Activated CD4-positive, alpha-beta memory T cell treated with anti-CD3 and anti-CD28 coated beads for 36 hours (primary cell): ENCODE measurements around the gene UBASH3A. TPM values are rescaled to one million over a fixed set of nuclear protein-coding genes. Genes with fewer than 3 reads are reported as not detected.
A peak's percentile ranks its signal among the peaks of the same experiment; 100 is the strongest.

Source experiments
- CTCF ChIA-PET: fragments of 350-600 bp; sonication (Branson Sonifier 250); formaldehyde crosslinking; loops from one replicate; lab custom pipeline; 2021; ENCODE audit warnings: antibody characterized with exemption, inconsistent platforms; lab: Charles Lee
- POLR2A ChIA-PET: fragments of 350-600 bp; sonication (Branson Sonifier 250); formaldehyde crosslinking; loops from one replicate; lab custom pipeline; 2021; ENCODE audit warnings: antibody characterized with exemption; lab: Charles Lee
- DNase-seq: peaks from one replicate; pipeline ENCODE4 v3.0.0-alpha.2; 2020
- H3K27ac Mint-ChIP-seq: one replicate; pipeline ENCODE4 v1.8.0; 2021; ENCODE audit warnings: mixed read lengths
- H3K27me3 Mint-ChIP-seq: one replicate; pipeline ENCODE4 v1.8.0; 2021; ENCODE audit warnings: mixed read lengths
- H3K36me3 Mint-ChIP-seq: one replicate; pipeline ENCODE4 v1.8.0; 2021; ENCODE audit warnings: mixed read lengths
- H3K4me1 Mint-ChIP-seq: one replicate; pipeline ENCODE4 v1.8.0; 2021; ENCODE audit warnings: low read depth, mixed read lengths
- H3K4me3 Mint-ChIP-seq: one replicate; pipeline ENCODE4 v1.8.0; 2021; ENCODE audit warnings: mild to moderate bottlenecking, mixed read lengths
- H3K9me3 Mint-ChIP-seq: one replicate; pipeline ENCODE4 v1.8.0; 2021; ENCODE audit warnings: mixed read lengths
- intact Hi-C: fragments of 100-400 bp; cut with micrococcal nuclease; formaldehyde crosslinking; loops from one replicate; pipeline ENCODE4 v1.15.1; 2023
- total RNA-seq, 2 experiments: library from RNA; stranded (reverse); gene quantifications; one replicate each; pipeline ENCODE4 v1.2.3, GENCODE V29; 2021

Gene UBASH3A
- total RNA-seq, 2 experiments from 2014 or later: 27.2 to 29.4 TPM

- peak overlapping the region; percentile 38 for H3K4me3 Mint-ChIP-seq
- H3K27ac Mint-ChIP-seq: peak overlapping the region; percentile 96
- no peaks in the 10 kb centered on the region for H3K9me3 Mint-ChIP-seq
- ChIA-PET POLR2A (interaction anchor here (0.9 to 3.6 kb wide), 5 partner anchors 9 to 227 kb away, joined by 3 to 27 read pairs (median 5); partner anchors contain the start of gene UBASH3A), CTCF (interaction anchor here (0.7 to 3.6 kb wide), 4 partner anchors 10 to 114 kb away, joined by 3 to 19 read pairs (median 4); partner anchors contain the start of gene UBASH3A)
- H3K27me3 Mint-ChIP-seq: no peaks in the 10 kb centered on the region
- peaks cover 53% of the 10 kb centered on the region for H3K36me3 Mint-ChIP-seq
- peaks cover 44% of the 10 kb centered on the region for H3K4me1 Mint-ChIP-seq
- intact Hi-C loops: no loop called here
- peak; percentile 80 for DNase-seq
Observed at GRCh38 chr21:42413500-42413899, 9.8 kb downstream of the UBASH3A start.

- Mint-ChIP-seq H3K36me3 (peaks cover 58% of the 10 kb centered on the region), H3K4me1 (peaks cover 46% of the 10 kb centered on the region), H3K27ac (peak overlapping the region; percentile 96), H3K4me3 (peak overlapping the region; percentile 36), H3K27me3 (no peaks in the 10 kb centered on the region), H3K9me3 (no peaks in the 10 kb centered on the region)
- ChIA-PET POLR2A (interaction anchor here (0.6 to 3.6 kb wide), 5 partner anchors 10 to 228 kb away, joined by 3 to 27 read pairs (median 5); partner anchors contain the start of gene UBASH3A), CTCF (interaction anchor here (0.7 to 3.6 kb wide), 3 partner anchors 9 to 113 kb away, joined by 3 to 19 read pairs (median 3); no protein-coding TSS in a partner anchor)
- DNase-seq: no peak
- intact Hi-C loops: loop anchor here (2.0 kb wide), 1 partner anchor 13 kb away; no protein-coding TSS in a partner anchor
Observed at GRCh38 chr21:42414066-42414465, 10.4 kb downstream of the UBASH3A start.

GRCh38 chr21:42414553-42414927 lies 10.8 kb downstream of the UBASH3A start:
- Mint-ChIP-seq H3K4me1 (peaks cover 45% of the 10 kb centered on the region), H3K36me3 (peaks cover 59% of the 10 kb centered on the region), H3K9me3 (no peaks in the 10 kb centered on the region), H3K27ac (peak overlapping the region; percentile 96), H3K27me3 (no peaks in the 10 kb centered on the region), H3K4me3 (peak overlapping the region; percentile 67)
- ChIA-PET CTCF (interaction anchor here (1.5 to 3.6 kb wide), 2 partner anchors 33 to 34 kb away, joined by 4 to 19 read pairs; no protein-coding TSS in a partner anchor), POLR2A (interaction anchor here (0.6 to 3.6 kb wide), 4 partner anchors 10 to 40 kb away, joined by 3 to 27 read pairs (median 7); partner anchors contain the start of gene UBASH3A)
- intact Hi-C loops: loop anchor here (2.0 kb wide), 1 partner anchor 14 kb away; no protein-coding TSS in a partner anchor
- no peak for DNase-seq

- Mint-ChIP-seq H3K9me3 (no peaks in the 10 kb centered on the region), H3K4me1 (peaks cover 45% of the 10 kb centered on the region), H3K36me3 (peaks cover 57% of the 10 kb centered on the region), H3K4me3 (peak overlapping the region; percentile 67), H3K27me3 (no peaks in the 10 kb centered on the region), H3K27ac (peak overlapping the region; percentile 96)
- DNase-seq: peak; percentile 98
- ChIA-PET CTCF (interaction anchor here (1.0 to 1.5 kb wide), 3 partner anchors 10 to 34 kb away, joined by 3 to 8 read pairs (median 4); partner anchors contain the start of gene UBASH3A), POLR2A (interaction anchor here (1.0 to 3.6 kb wide), 5 partner anchors 9 to 42 kb away, joined by 4 to 27 read pairs (median 6); partner anchors contain the start of gene UBASH3A)
- intact Hi-C loops: loop anchor here (1.0 to 5.0 kb wide), 5 partner anchors 8 to 37 kb away; no protein-coding TSS in a partner anchor
Observed at GRCh38 chr21:42414928-42415769, 11.4 kb downstream of the UBASH3A start.

GRCh38 chr21:42417533-42417932 lies 13.8 kb downstream of the UBASH3A start:
- H3K9me3 Mint-ChIP-seq: no peaks in the 10 kb centered on the region
- H3K27me3 Mint-ChIP-seq: no peaks in the 10 kb centered on the region
- intact Hi-C loops: loop anchor here (5.0 kb wide), 1 partner anchor 35 kb away; no protein-coding TSS in a partner anchor
- peak overlapping the region; percentile 42 for H3K4me3 Mint-ChIP-seq
- peaks cover 66% of the 10 kb centered on the region for H3K4me1 Mint-ChIP-seq
- DNase-seq: peak; percentile 64
- H3K36me3 Mint-ChIP-seq: peaks cover 74% of the 10 kb centered on the region
- CTCF ChIA-PET: interaction anchor here (0.6 kb wide), 1 partner anchor 33 kb away, joined by 3 read pairs; no protein-coding TSS in a partner anchor
- peak overlapping the region; percentile 79 for H3K27ac Mint-ChIP-seq
- POLR2A ChIA-PET: interaction anchor here (1.0 to 1.1 kb wide), 2 partner anchors 8 kb away, joined by 3 to 4 read pairs; no protein-coding TSS in a partner anchor

- intact Hi-C loops: loop anchor here (5.0 kb wide), 1 partner anchor 33 kb away; no protein-coding TSS in a partner anchor
- H3K9me3 Mint-ChIP-seq: no peaks in the 10 kb centered on the region
- H3K36me3 Mint-ChIP-seq: peaks cover 75% of the 10 kb centered on the region
- no peak overlapping the region for H3K4me3 Mint-ChIP-seq
- CTCF ChIA-PET: interaction anchor here (0.7 to 1.4 kb wide), 2 partner anchors 26 to 38 kb away, joined by 3 to 4 read pairs; no protein-coding TSS in a partner anchor
- no peaks in the 10 kb centered on the region for H3K27me3 Mint-ChIP-seq
- no peak overlapping the region for H3K27ac Mint-ChIP-seq
- POLR2A ChIA-PET: interaction anchor here (1.0 kb wide), 1 partner anchor 10 kb away, joined by 4 read pairs; no protein-coding TSS in a partner anchor
- DNase-seq: no peak
- H3K4me1 Mint-ChIP-seq: peaks cover 80% of the 10 kb centered on the region
Observed at GRCh38 chr21:42418886-42419285, 15.2 kb downstream of the UBASH3A start.

- ChIA-PET CTCF (interaction anchor here (1.0 to 1.4 kb wide), 2 partner anchors 15 to 39 kb away, joined by 4 to 7 read pairs; partner anchors contain the start of gene UBASH3A), POLR2A (interaction anchor here (1.5 to 6.9 kb wide), 4 partner anchors 15 to 22 kb away, joined by 3 to 79 read pairs (median 4); partner anchors contain the start of gene UBASH3A)
- Mint-ChIP-seq H3K4me1 (peaks cover 89% of the 10 kb centered on the region), H3K4me3 (no peak overlapping the region), H3K36me3 (peaks cover 73% of the 10 kb centered on the region), H3K27ac (no peak overlapping the region), H3K27me3 (no peaks in the 10 kb centered on the region), H3K9me3 (no peaks in the 10 kb centered on the region)
- DNase-seq: no peak
- intact Hi-C loops: loop anchor here (5.0 kb wide), 2 partner anchors 32 to 233 kb away; no protein-coding TSS in a partner anchor
Observed at GRCh38 chr21:42419845-42420244, 16.1 kb downstream of the UBASH3A start.

- peak overlapping the region; percentile 85 for H3K27ac Mint-ChIP-seq
- no peak overlapping the region for H3K4me3 Mint-ChIP-seq
- no peaks in the 10 kb centered on the region for H3K9me3 Mint-ChIP-seq
- peaks cover 75% of the 10 kb centered on the region for H3K36me3 Mint-ChIP-seq
- DNase-seq: peak; percentile 65
- ChIA-PET CTCF (interaction anchor here (0.9 to 3.1 kb wide), 10 partner anchors 9 to 193 kb away, joined by 3 to 15 read pairs (median 5); partner anchors contain the start of gene UBASH3A), POLR2A (interaction anchor here (0.6 to 6.9 kb wide), 9 partner anchors 10 to 47 kb away, joined by 3 to 79 read pairs (median 4); partner anchors contain the start of gene UBASH3A)
- peaks cover 92% of the 10 kb centered on the region for H3K4me1 Mint-ChIP-seq
- no peaks in the 10 kb centered on the region for H3K27me3 Mint-ChIP-seq
- intact Hi-C loops: loop anchor here (5.0 kb wide), 1 partner anchor 234 kb away; no protein-coding TSS in a partner anchor
Observed at GRCh38 chr21:42421018-42421793, 17.5 kb downstream of the UBASH3A start.

GRCh38 chr21:42423197-42423675 lies 19.5 kb downstream of the UBASH3A start:
- peaks cover 79% of the 10 kb centered on the region for H3K36me3 Mint-ChIP-seq
- peak; percentile 77 for DNase-seq
- POLR2A ChIA-PET: interaction anchor here (0.7 to 6.9 kb wide), 7 partner anchors 8 to 49 kb away, joined by 3 to 79 read pairs (median 4); partner anchors contain the start of gene UBASH3A
- H3K4me3 Mint-ChIP-seq: peak overlapping the region; percentile 58
- H3K27ac Mint-ChIP-seq: peak overlapping the region; percentile 88
- CTCF ChIA-PET: interaction anchor here (0.6 to 3.1 kb wide), 10 partner anchors 10 to 185 kb away, joined by 3 to 15 read pairs (median 4); partner anchors contain the start of gene UBASH3A
- H3K4me1 Mint-ChIP-seq: peaks cover 89% of the 10 kb centered on the region
- no peaks in the 10 kb centered on the region for H3K27me3 Mint-ChIP-seq
- intact Hi-C loops: loop anchor here (1.0 to 5.0 kb wide), 3 partner anchors 8 to 236 kb away; no protein-coding TSS in a partner anchor
- no peaks in the 10 kb centered on the region for H3K9me3 Mint-ChIP-seq

- peak overlapping the region; percentile 88 for H3K27ac Mint-ChIP-seq
- DNase-seq: no peak
- peaks cover 84% of the 10 kb centered on the region for H3K4me1 Mint-ChIP-seq
- no peaks in the 10 kb centered on the region for H3K9me3 Mint-ChIP-seq
- H3K27me3 Mint-ChIP-seq: no peaks in the 10 kb centered on the region
- H3K36me3 Mint-ChIP-seq: peaks cover 75% of the 10 kb centered on the region
- CTCF ChIA-PET: interaction anchor here (0.6 to 1.7 kb wide), 7 partner anchors 10 to 185 kb away, joined by 3 to 7 read pairs (median 4); no protein-coding TSS in a partner anchor
- peak overlapping the region; percentile 58 for H3K4me3 Mint-ChIP-seq
- intact Hi-C loops: loop anchor here (1.0 to 5.0 kb wide), 4 partner anchors 8 to 236 kb away; no protein-coding TSS in a partner anchor
- POLR2A ChIA-PET: interaction anchor here (1.3 to 6.9 kb wide), 6 partner anchors 8 to 31 kb away, joined by 3 to 79 read pairs (median 6); partner anchors contain the start of gene UBASH3A
Observed at GRCh38 chr21:42423685-42424084, 20.0 kb downstream of the UBASH3A start.
